Stimulated activated CD4-positive, alpha-beta T cell treated with anti-CD3 and anti-CD28 coated beads, Interleukin-2, amount 100 ng/mL, for 24 hours (primary cell): Measurements from ENCODE around the gene AMIGO3.

Experiments
- DNase-seq, 2 donors: peaks; one replicate each; pipeline ENCODE4 v3.0.0-alpha.2; 2020

Gene AMIGO3

GRCh38 chr3:49723628-49724551 is 4.4 kb upstream of the AMIGO3 start, which contains the start of gene GMPPB:
Gene GMPPB, minus strand, starts transcription at chr3:49723951. Its CDS starts 225 bp downstream, at chr3:49723726.
- DNase-seq = peak; percentile 93 to 96

GRCh38 chr3:49723296-49723627 is 3.8 kb upstream of the AMIGO3 start:
- DNase-seq = peak; percentile 66 to 70

- no peak for DNase-seq
Measured at GRCh38 chr3:49722896-49723295, 3.4 kb upstream of the AMIGO3 start.

GRCh38 chr3:49721896-49722781 is 2.7 kb upstream of the AMIGO3 start:
- no peak for DNase-seq

- DNase-seq = no peak
Measured at GRCh38 chr3:49721596-49721895, 2.1 kb upstream of the AMIGO3 start.

- no peak for DNase-seq
Measured at GRCh38 chr3:49720855-49721595, 1.5 kb upstream of the AMIGO3 start.

- peak in 1 of 2 donors; percentile 47 for DNase-seq
Measured at GRCh38 chr3:49718858-49719213, 648 bp downstream of the AMIGO3 start.

GRCh38 chr3:49717959-49718857 is 1.3 kb downstream of the AMIGO3 start:
- no peak for DNase-seq

GRCh38 chr3:49717211-49717958 is 2.1 kb downstream of the AMIGO3 start:
- no peak for DNase-seq

- DNase-seq = no peak
Measured at GRCh38 chr3:49716691-49717210, 2.7 kb downstream of the AMIGO3 start.

GRCh38 chr3:49716169-49716568 is 3.3 kb downstream of the AMIGO3 start:
- no peak for DNase-seq

- no peak for DNase-seq
Measured at GRCh38 chr3:49715611-49716121, 3.8 kb downstream of the AMIGO3 start.

GRCh38 chr3:49714728-49715550 is 4.5 kb downstream of the AMIGO3 start:
- no peak for DNase-seq

GRCh38 chr3:49713336-49714105 is 6.0 kb downstream of the AMIGO3 start:
- DNase-seq = no peak

- no peak for DNase-seq
Measured at GRCh38 chr3:49712631-49713317, 6.7 kb downstream of the AMIGO3 start.

- no peak for DNase-seq
Measured at GRCh38 chr3:49712166-49712565, 7.3 kb downstream of the AMIGO3 start.

GRCh38 chr3:49711489-49711888 is 8.0 kb downstream of the AMIGO3 start:
- DNase-seq = no peak

GRCh38 chr3:49709852-49710251 is 9.6 kb downstream of the AMIGO3 start:
- DNase-seq = no peak

GRCh38 chr3:49707113-49707480 is 12.4 kb downstream of the AMIGO3 start:
- DNase-seq = no peak
